Measurements from ENCODE around the gene PLEKHB2. TPM values are rescaled to one million over a fixed set of nuclear protein-coding genes. Genes with fewer than 3 reads are reported as not detected.

Gene PLEKHB2
- total RNA-seq, 1 experiment from 2014 or later: 65.6 TPM

DNA sequence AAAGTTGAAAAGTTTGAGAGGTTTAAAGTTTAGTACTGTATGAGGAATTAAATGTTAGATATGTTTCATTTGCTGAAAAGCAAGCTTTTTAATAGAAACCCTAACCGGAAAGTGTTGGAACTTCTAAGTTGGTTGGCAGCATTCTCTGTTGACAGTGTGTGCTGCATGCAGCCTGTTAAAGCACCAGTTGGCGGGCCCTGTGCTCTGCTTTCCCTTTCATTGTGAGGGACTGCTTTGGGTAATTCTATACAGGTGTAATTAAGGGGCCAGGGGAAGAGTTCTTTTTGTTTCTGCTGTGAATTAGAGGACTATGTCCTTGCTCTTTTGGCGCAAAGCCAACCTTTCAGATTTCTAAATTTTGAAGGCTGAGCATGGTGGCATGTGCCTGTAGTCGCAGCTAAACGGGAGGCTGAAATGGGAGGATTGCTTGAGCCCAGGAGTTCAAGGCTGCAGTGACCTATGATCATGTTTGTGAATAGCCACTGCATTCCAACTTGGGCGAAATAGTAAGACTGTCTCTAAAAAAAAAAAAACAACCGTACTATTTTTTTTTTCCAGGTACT, 20.1 kb downstream of the PLEKHB2 start (continued):
- TF ChIP-seq, protein P1, sequence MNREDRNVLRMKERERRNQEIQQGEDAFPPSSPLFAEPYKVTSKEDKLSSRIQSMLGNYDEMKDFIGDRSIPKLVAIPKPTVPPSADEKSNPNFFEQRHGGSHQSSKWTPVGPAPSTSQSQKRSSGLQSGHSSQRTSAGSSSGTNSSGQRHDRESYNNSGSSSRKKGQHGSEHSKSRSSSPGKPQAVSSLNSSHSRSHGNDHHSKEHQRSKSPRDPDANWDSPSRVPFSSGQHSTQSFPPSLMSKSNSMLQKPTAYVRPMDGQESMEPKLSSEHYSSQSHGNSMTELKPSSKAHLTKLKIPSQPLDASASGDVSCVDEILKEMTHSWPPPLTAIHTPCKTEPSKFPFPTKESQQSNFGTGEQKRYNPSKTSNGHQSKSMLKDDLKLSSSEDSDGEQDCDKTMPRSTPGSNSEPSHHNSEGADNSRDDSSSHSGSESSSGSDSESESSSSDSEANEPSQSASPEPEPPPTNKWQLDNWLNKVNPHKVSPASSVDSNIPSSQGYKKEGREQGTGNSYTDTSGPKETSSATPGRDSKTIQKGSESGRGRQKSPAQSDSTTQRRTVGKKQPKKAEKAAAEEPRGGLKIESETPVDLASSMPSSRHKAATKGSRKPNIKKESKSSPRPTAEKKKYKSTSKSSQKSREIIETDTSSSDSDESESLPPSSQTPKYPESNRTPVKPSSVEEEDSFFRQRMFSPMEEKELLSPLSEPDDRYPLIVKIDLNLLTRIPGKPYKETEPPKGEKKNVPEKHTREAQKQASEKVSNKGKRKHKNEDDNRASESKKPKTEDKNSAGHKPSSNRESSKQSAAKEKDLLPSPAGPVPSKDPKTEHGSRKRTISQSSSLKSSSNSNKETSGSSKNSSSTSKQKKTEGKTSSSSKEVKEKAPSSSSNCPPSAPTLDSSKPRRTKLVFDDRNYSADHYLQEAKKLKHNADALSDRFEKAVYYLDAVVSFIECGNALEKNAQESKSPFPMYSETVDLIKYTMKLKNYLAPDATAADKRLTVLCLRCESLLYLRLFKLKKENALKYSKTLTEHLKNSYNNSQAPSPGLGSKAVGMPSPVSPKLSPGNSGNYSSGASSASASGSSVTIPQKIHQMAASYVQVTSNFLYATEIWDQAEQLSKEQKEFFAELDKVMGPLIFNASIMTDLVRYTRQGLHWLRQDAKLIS (CRISPR knock-in tag; IDR thresholded peaks at IDR 0.05; ENCODE audit: borderline replicate concordance): no peak
- TF ChIP-seq, protein P2, sequence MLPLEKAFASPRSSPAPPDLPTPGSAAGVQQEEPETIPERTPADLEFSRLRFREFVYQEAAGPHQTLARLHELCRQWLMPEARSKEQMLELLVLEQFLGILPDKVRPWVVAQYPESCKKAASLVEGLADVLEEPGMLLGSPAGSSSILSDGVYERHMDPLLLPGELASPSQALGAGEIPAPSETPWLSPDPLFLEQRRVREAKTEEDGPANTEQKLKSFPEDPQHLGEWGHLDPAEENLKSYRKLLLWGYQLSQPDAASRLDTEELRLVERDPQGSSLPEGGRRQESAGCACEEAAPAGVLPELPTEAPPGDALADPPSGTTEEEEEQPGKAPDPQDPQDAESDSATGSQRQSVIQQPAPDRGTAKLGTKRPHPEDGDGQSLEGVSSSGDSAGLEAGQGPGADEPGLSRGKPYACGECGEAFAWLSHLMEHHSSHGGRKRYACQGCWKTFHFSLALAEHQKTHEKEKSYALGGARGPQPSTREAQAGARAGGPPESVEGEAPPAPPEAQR (CRISPR knock-in tag; IDR thresholded peaks at IDR 0.05): no peak
- no peak for TF ChIP-seq ZNF138 (CRISPR knock-in tag; conservative IDR thresholded peaks at IDR 0.05)
- TF ChIP-seq, protein P3, sequence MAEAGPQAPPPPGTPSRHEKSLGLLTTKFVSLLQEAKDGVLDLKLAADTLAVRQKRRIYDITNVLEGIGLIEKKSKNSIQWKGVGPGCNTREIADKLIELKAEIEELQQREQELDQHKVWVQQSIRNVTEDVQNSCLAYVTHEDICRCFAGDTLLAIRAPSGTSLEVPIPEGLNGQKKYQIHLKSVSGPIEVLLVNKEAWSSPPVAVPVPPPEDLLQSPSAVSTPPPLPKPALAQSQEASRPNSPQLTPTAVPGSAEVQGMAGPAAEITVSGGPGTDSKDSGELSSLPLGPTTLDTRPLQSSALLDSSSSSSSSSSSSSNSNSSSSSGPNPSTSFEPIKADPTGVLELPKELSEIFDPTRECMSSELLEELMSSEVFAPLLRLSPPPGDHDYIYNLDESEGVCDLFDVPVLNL (CRISPR knock-in tag; IDR thresholded peaks at IDR 0.05; ENCODE audit: borderline replicate concordance, low read depth): no peak
- no peak for TF ChIP-seq ZNF121 (CRISPR knock-in tag; IDR thresholded peaks at IDR 0.05)
- no peak for TF ChIP-seq ZNF416 (CRISPR knock-in tag; IDR thresholded peaks at IDR 0.05)
- TF ChIP-seq, protein P4, sequence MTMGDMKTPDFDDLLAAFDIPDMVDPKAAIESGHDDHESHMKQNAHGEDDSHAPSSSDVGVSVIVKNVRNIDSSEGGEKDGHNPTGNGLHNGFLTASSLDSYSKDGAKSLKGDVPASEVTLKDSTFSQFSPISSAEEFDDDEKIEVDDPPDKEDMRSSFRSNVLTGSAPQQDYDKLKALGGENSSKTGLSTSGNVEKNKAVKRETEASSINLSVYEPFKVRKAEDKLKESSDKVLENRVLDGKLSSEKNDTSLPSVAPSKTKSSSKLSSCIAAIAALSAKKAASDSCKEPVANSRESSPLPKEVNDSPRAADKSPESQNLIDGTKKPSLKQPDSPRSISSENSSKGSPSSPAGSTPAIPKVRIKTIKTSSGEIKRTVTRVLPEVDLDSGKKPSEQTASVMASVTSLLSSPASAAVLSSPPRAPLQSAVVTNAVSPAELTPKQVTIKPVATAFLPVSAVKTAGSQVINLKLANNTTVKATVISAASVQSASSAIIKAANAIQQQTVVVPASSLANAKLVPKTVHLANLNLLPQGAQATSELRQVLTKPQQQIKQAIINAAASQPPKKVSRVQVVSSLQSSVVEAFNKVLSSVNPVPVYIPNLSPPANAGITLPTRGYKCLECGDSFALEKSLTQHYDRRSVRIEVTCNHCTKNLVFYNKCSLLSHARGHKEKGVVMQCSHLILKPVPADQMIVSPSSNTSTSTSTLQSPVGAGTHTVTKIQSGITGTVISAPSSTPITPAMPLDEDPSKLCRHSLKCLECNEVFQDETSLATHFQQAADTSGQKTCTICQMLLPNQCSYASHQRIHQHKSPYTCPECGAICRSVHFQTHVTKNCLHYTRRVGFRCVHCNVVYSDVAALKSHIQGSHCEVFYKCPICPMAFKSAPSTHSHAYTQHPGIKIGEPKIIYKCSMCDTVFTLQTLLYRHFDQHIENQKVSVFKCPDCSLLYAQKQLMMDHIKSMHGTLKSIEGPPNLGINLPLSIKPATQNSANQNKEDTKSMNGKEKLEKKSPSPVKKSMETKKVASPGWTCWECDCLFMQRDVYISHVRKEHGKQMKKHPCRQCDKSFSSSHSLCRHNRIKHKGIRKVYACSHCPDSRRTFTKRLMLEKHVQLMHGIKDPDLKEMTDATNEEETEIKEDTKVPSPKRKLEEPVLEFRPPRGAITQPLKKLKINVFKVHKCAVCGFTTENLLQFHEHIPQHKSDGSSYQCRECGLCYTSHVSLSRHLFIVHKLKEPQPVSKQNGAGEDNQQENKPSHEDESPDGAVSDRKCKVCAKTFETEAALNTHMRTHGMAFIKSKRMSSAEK (CRISPR knock-in tag; IDR thresholded peaks at IDR 0.05; ENCODE audit: borderline replicate concordance): no peak
- TF ChIP-seq, protein P5, sequence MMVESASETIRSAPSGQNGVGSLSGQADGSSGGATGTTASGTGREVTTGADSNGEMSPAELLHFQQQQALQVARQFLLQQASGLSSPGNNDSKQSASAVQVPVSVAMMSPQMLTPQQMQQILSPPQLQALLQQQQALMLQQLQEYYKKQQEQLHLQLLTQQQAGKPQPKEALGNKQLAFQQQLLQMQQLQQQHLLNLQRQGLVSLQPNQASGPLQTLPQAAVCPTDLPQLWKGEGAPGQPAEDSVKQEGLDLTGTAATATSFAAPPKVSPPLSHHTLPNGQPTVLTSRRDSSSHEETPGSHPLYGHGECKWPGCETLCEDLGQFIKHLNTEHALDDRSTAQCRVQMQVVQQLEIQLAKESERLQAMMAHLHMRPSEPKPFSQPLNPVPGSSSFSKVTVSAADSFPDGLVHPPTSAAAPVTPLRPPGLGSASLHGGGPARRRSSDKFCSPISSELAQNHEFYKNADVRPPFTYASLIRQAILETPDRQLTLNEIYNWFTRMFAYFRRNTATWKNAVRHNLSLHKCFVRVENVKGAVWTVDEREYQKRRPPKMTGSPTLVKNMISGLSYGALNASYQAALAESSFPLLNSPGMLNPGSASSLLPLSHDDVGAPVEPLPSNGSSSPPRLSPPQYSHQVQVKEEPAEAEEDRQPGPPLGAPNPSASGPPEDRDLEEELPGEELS (CRISPR knock-in tag; IDR thresholded peaks at IDR 0.05): no peak
- TF ChIP-seq, protein P6, sequence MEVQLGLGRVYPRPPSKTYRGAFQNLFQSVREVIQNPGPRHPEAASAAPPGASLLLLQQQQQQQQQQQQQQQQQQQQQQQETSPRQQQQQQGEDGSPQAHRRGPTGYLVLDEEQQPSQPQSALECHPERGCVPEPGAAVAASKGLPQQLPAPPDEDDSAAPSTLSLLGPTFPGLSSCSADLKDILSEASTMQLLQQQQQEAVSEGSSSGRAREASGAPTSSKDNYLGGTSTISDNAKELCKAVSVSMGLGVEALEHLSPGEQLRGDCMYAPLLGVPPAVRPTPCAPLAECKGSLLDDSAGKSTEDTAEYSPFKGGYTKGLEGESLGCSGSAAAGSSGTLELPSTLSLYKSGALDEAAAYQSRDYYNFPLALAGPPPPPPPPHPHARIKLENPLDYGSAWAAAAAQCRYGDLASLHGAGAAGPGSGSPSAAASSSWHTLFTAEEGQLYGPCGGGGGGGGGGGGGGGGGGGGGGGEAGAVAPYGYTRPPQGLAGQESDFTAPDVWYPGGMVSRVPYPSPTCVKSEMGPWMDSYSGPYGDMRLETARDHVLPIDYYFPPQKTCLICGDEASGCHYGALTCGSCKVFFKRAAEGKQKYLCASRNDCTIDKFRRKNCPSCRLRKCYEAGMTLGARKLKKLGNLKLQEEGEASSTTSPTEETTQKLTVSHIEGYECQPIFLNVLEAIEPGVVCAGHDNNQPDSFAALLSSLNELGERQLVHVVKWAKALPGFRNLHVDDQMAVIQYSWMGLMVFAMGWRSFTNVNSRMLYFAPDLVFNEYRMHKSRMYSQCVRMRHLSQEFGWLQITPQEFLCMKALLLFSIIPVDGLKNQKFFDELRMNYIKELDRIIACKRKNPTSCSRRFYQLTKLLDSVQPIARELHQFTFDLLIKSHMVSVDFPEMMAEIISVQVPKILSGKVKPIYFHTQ (CRISPR knock-in tag; IDR thresholded peaks at IDR 0.05): no peak
- TF ChIP-seq, protein P7, sequence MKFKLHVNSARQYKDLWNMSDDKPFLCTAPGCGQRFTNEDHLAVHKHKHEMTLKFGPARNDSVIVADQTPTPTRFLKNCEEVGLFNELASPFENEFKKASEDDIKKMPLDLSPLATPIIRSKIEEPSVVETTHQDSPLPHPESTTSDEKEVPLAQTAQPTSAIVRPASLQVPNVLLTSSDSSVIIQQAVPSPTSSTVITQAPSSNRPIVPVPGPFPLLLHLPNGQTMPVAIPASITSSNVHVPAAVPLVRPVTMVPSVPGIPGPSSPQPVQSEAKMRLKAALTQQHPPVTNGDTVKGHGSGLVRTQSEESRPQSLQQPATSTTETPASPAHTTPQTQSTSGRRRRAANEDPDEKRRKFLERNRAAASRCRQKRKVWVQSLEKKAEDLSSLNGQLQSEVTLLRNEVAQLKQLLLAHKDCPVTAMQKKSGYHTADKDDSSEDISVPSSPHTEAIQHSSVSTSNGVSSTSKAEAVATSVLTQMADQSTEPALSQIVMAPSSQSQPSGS (CRISPR knock-in tag; IDR thresholded peaks at IDR 0.05; ENCODE audit: borderline replicate concordance, low read depth): no peak
- TF ChIP-seq, protein P8, sequence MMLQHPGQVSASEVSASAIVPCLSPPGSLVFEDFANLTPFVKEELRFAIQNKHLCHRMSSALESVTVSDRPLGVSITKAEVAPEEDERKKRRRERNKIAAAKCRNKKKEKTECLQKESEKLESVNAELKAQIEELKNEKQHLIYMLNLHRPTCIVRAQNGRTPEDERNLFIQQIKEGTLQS (CRISPR knock-in tag; conservative IDR thresholded peaks at IDR 0.05): no peak
